ENCODE data around the gene CPN2.

CPN2 gene

DNA sequence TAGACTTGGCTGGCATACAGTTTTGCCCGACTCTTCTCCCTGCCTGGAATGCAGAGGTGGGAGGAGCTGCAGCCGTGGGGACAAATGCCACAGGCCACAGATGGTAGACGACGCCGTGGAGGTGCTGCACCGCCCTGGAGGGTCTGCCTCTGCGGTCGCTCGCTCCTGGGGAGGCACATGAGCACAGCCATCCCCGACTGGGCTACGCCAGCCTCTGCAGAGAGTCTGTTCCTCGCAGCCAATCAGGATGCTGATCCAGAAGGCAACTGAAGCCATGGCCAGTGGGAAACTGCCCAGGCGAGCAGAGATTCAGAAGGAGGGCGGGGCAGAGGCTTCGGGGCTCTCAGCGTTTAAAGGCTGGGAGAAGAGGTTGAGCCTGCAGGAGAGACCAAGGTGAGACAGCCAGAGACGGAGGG lies 30.3 kb upstream of the CPN2 start:
- DNase-seq: peak in 3 of 14 donors; percentile 6 to 11 (median 7)

DNA sequence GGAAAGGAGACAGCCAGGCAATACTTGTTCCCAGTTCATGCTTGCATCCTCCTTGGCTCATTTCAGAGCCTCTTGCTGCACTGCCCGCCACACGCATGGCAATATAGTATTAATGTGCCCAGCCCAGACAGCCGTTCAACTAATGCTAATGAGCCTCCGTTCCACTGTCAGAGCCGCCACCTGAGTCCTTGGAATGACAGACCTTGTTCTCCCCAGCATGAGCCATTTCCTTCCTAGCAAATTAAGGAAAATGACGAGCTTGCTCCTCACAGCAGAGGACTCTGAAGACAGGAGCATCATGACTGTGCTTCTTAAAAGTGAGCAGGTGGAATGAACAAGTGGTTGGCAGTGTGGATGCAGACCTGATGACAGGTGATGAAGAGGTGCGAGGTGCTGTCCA lies 29.2 kb upstream of the CPN2 start:
- no peak for DNase-seq

DNA sequence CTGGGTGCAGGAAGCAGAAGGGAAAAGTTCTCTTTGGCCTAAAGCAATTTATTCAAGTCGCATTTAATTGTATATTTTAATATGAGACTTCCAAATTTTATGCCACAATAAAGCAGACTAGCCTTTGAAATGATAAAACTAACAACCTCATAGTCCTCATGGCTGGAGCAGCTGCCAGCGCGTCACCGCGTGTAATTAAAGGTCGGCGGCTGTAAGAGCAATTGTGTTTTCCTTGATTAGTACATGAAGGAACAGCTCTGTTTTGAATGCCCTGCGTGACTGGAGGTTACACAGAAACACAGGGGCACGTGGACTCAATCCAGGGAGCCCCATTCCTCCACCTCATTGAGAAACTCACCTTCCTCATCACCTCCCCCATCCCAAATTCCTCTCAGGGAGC lies 28.5 kb upstream of the CPN2 start:
- no peak for DNase-seq

DNA sequence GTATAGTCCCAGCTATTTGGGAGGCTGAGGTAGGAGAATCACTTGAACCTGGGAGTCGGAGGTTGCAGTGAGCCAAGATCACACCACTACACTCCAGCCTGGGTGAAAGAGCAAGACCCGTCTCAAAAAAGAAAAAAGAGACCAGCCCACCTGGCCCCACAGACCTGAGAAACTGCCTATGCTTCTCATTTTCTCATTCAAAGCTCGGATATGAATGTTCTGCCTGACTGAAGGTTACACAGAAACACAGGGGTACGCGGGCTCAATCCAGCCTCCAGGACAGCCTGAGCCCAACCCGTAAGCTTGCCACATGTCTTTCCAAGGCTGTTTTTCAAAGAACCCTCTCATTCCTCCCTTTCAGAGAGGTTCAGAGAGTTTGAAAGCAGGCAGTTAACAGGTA lies 28.1 kb upstream of the CPN2 start:
- DNase-seq: no peak

DNA sequence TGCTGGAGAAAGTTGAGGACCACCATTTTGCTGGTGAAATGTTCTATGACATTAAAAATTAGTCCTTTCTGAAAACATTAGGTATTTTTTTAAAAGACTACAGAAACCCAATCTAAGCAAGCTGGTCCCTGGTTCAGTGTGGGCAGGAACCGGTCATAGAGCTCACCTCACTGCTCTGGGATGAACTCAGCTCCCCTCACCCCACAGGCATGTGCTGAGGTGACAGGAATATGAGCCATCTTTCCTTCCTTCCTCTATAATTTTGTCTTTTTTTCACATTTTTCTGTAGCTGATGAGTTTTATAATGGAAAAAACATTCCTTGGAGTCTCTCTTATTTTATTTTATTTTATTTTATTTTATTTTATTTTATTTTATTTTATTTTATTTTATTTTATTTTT lies 26.6 kb upstream of the CPN2 start:
- DNase-seq: no peak

DNA sequence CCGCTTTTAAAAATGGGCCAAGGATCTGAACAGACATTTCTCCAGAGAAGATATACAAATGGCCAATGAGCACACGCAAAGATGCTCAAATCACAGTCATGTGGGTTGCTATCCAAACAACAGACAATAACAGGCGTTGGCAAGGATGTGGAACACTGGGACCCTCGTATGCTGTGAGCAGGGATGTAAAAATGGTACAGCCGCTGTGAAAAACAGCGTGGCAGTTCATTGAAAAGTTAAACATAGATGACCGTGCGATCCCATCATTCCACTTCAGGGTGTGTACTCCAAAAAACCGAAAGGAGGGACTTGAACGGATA lies 25.1 kb upstream of the CPN2 start:
- DNase-seq: no peak

DNA sequence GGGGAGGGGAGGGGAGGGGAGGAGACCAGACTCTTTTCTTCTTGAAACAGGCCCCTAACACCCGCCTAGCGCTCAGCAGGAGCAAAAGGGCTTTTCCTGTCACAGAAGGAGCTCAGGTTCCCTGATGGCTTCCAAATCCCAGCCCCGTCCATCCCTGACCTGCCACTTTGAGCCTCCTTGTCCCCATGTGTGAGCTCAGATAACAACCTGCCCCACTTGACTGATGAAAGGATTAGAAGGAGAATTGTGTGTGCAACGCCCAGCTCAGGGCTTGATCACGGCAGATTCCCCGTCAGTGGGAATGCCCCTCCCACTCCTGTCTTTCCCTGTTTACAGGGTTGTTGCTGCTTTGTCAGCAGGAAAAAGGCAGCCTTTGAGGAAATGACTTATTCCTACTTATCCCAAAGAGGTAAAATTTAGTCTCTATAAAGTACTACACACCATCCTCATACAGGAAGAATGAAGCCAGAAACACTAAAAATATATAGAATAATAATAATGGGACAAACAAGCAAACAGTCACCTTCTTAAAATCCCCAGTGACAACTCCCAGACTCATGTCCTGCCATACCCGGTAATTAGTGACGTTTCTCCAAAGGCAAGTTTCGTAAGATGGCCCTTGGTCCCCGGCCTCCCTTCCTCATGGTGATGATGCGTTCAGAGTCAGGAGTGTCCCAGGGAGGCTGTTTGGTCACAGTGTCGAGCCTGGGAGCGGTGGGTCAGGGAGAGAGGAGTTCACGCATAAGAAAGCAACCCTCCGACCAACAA lies 24.5 kb upstream of the CPN2 start:
- no peak for DNase-seq

DNA sequence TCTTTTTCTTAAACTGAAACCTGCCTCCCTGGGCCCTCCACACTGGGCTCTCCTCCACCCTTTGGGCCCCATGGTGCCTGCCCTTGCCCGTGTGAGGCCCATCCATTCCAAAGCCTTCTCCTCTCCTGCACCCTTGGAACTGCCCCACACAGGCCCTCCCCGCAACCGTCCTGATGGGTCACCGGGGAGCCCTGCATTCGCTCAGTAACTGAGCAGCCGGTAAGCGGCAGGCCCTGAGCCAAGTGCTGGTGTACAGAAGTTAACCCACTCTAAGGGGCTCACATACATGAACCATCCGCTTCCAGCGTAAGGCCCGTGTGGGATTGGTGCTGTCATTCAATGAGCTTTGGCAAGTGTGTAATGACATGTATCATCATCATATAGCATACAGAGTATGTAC lies 23.8 kb upstream of the CPN2 start:
- no peak for DNase-seq

DNA sequence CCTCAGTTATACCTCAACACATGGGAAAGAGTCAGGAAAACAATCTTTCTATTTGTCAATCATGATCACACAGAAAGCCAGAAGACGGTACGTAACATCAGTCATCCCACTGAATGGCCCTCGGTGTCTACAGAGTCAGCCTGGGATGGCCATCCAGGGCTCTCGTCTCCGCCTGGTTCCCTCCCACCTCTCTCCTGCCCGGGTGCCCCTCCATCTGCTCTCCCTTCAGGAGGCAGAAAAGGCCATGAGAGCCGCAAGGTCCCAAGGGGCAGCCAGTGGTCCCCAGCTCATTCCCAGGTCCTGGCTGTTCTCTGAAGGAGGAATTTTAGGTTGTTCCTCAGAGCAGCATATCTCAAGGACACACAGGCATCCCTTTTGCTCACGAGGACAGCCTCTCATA lies 22.8 kb upstream of the CPN2 start:
- no peak for DNase-seq

DNA sequence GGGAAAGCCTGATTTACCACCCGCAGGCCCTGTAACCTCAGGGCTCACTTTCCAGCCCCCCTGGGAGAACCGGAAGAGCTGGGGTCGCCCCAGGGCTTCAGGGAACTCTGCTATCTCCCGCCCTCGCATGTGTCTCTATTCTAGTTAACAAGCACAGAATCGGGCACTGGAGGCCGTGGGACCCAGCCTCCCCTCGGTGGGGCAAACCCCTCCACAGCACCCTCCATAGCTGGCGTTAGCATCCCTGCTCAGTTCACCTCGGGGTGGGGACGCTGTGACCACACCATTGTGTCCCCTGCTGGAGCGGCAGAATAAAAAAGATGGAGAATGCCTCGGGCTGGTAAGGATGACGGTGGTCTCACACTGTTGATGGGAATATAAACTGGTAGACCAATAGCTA lies 21.9 kb upstream of the CPN2 start:
- no peak for DNase-seq

DNA sequence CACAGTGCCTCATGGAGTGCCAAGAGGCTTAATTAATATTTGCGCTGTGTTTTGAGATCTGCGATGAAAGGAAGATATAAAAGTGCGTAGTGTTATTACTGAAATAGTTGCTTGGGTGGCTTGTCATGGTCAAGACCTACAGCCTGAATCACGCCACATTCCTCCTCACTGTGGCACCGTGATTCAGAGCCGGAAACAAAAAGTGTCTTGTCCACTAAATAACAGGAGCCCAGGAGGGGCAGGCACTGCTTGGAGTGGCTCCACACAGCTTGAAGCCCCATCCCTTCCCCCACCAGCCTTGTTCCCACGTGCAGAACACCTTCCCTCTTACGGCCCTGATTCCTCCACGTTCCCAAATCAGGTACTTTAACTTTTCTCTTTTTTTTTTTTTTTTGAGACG lies 19.6 kb upstream of the CPN2 start:
- DNase-seq: peak in 1 of 14 donors; percentile 10

DNA sequence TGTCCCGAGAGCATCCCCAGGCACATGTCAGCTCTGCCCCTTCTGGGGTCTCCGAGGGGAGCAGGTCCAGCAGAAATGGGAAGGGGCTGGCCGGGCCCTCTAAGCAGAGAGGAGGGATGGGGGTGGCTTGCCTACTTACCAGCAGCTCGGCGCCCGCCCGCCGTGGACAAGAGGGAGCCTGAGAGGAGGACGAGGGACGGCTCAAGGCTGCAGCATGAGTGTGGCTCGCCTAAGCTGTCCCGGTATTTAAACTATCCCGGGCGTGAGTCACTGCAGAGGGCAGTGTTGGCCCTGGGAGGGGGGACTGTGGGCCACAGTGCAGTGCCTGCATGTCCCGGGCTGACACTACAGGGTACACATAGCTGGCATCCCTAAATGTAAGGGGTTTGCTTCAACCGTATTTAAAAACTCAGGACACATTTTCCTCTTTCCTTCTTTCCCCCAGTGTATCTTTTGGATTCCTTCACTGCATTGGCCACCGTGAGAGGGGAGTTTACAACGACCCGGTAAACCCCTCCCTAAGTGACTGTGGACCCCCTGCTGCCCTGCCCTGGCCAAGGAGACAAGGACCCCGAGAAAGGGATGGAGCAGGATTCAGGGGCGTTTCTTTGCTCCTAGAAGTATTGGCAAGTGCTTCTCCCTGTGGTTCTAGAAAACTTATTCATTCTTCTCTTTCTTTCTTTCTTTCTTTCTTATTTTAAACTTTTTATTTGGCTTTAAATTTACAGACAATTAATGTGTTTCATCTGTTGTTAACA lies 18.6 kb upstream of the CPN2 start, which contains the start of gene LRRC15:
TSS of gene LRRC15 (minus strand) at position 222 of the 758 bp plus-strand sequence. CDS start 8,700 bp downstream, outside the sequence.
- peak in 1 of 14 donors; percentile 21 for DNase-seq

DNA sequence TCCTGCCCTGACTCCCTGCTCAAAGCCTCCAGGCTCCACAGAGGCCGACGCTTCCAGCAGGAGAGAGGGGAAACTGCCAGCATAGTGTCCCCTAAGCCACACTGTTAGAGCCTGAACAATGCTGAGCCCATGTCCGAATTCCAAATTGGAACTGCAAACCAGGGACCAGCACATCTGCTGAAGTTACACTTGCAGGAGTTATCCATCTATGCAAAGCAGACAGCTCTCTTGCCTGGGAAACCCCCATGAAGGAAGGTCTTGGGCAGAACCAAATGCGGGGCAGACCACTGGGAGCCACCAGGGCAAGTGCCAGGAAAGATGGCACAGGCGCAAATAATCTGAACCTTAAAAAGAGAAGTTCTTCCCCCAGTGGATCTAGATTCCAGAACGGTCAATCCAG lies 17.8 kb upstream of the CPN2 start:
- no peak for DNase-seq

DNA sequence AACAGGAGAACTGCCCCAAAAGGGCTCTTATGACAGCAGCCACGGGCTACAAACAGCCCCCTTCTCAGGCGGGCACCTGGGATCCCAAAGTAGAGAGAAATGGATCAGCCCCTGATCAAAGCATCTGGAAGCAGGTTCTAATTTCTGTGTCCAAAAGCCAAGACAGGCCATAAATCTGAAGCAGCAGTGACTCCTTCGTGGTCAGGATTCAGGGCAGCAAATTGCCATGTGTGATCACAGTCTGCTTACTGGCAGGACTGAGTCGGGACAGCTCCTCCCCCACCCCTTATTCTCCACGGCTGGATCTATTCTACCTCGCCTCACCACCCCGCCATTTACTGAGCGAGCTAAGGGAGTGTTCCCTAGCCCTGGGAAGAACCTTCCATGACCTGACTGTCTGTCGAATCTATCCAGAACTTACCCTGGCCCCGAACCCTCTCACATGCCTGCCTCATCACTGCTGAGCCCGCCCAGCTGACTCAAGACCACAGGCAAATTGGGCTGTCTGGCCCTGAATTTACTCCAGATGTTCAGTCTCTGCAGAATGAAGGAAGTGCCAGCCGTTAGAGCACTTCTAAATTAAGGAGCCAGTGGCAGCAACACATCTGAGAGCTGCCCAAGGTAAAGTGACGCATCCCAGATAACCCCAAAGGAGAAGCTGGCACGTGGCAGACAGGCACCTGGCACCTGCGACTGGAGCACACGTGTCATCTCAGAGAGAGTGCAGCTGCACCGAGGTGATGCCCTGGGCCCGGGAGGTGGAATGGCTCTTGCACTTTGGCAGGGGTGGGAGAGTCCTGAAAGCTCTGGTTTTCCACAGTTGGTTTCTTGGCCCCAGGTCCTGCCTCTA lies 17.1 kb upstream of the CPN2 start:
- no peak for DNase-seq

DNA sequence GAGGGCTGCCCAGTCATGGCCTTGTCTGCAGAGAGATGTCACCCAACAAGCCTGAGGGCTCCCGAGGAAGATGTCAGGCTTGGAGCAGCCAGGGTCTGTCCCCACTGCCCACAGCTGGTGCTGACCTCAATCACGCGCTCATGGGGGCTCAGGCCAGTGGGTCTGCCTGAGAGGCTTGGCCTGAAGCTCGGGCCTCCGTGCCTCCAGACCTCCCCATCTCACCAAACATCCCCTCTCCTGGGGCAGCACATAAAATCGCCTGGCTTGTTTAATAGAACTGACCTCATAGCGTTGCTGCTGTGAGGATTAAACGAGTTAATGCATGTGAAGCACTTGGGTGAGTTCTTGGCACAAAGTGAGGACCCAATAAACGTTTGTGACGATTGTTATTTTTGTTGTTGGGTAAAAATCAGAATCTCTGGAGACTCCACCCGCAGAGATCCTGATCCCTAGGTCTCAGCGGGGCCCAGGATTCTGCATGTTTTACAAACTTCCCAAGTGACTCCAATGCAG lies 14.9 kb upstream of the CPN2 start:
- DNase-seq: no peak

DNA sequence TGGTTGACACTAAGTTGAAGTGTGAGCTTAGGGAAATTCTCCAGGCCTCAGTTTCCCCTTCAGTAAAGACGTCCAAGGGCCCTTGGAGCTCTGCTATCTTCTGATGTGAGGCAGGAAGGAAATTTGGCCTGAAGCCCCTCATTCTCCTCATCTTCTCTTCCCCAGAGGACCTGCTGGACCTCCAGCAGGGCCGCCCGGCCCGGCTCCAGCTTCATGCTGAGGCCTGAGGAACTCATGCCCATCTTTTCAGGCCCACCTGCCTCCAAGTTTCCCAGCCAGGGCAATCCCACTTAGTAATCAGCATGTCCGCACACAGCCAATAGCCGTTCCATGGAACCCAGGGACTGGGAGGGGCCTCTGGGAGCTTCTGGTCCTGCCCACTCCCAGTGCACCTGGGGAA lies 14.4 kb upstream of the CPN2 start:
- no peak for DNase-seq

DNA sequence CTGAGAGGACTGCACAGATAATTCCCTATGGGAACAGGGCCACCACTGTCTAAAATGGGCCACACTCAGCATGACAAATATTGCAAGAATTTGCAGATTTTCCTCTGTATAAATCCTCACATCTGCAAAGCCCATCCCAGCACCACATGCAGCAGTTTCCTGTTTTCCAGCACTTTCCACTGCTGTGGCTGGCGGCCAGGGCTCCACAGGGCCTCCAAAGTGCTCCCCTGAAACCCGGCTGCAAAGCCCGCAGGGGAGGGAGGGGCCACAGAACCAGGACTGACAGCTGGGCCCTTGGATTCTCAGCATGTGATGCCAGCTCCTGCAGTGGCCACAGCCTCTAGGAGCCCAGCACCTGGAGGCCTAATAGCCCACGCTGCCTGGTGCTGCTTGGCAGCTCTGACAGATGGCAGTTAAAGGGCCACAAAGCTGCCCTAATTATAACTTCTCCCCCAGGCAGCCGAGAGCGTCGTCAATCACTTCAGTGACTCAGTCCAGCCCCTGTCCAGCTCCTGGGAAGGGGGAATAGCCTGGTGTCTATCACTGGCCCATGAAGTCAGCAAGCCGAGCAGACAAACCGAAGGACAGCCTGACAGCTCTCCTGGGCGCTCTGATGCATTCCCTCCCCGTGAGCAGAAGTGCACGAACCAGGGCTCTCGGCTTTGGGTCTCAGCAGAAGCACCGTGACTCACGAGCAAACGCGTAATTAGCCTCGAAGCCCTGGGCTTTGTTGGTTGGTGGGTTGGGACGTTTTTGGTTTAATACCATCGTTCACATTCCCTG lies 13.7 kb upstream of the CPN2 start:
- DNase-seq: peak in 3 of 14 donors; percentile 3 to 43 (median 12)

DNA sequence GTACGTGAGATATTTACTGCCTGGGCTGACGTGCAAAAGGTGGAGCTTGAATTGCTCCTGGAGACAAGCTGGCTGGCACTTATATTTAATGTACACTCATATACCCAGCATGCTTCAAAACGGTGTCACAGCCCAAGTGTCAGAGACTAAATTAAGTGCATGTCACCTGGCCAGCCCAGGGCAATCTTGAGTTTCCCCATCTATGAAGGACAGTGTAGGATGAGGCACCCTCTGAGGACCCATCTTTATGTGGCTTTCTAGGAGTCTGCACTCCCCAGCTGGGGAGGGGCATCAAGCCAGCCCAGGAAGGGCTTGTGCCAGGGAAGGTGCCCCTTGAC lies 13.2 kb upstream of the CPN2 start:
- no peak for DNase-seq

DNA sequence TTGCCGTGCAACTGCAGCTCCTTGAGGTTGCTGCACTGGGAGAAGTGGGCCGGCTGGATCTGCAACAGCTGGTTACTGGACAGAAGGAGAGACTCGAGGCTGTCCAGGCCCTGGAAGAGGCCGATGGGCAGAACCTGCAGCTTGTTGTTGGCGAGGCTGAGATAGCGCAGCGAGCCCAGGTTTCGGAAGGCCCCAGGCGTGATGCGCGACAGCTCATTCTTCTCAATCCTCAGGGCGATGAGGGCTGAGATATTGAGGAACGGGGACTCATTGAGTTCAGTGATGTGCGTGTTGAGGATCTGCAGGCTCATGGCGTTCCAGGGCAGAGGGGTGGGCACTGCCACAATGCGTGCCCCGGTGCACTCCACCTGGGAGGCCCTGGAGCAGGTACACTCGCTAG lies 9.4 kb upstream of the CPN2 start:
- no peak for DNase-seq

DNA sequence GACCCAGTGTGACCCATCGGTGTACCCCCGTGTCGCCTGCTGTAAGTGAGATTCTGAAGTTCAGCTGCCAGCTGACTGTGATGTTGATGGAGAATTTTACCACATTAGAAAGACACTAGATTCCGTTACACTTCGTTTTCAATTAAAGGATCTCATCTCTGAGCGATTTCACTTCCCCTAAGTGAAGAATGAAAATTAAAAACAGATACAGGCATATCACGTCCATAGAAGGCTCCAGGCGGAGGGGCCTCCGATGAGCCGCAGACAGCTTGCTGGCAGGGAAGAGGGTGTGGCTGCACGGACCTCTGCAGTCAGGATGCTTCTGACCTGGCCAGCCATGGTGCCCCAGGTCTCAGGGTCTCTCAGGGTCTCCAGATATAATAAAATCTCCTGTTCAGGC lies 6.6 kb upstream of the CPN2 start:
- no peak for DNase-seq

DNA sequence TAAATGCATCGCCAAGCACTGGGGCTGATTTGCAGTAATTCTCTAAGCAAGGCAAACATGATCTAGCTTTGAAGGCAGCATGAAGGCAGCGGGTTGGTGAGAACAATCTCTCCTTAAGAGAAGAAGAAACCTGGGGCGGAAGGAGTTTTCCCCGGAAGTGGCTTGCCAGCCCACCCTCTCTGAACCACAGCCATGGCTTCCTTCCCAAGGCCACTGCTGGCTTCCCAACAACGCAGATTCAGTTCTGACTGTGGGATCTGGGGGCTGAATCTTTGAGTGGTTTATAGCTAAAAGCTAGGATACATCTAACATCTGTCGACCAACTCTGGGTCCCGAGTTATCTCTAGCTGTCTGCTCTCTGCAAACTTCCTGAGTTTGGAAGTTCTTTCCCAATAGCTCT lies 4.3 kb upstream of the CPN2 start:
- no peak for DNase-seq

DNA sequence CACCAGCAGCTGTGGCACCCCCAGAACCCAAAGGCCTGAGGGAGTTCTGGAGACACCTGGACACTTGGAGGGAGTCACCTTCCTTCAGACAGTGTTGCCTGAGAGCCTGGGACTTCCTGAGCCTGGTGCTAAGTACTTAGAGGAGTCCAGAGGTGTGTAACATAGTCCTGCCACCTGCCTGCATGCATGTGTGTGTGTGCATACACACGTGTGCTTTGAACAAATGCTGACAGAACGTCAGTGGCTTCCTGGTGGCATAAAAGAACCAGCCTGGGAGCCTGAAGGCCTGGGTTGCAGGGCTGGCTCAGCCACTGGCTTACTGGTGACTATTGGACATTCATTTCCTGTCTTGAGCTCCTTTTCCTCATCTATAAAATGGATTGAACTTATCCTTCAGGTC lies 3.2 kb upstream of the CPN2 start:
- no peak for DNase-seq
